GM21367 (cell line): ENCODE data around the gene SEZ6L.
A peak's percentile ranks its signal among the peaks of the same experiment; 100 is the strongest.

Source experiments
- ATAC-seq: cut with Tn5 transposase; IDR thresholded peaks from one replicate; pipeline ENCODE4 v1.9.1; 2021; ENCODE audit not compliant: unreplicated experiment

The SEZ6L gene

DNA sequence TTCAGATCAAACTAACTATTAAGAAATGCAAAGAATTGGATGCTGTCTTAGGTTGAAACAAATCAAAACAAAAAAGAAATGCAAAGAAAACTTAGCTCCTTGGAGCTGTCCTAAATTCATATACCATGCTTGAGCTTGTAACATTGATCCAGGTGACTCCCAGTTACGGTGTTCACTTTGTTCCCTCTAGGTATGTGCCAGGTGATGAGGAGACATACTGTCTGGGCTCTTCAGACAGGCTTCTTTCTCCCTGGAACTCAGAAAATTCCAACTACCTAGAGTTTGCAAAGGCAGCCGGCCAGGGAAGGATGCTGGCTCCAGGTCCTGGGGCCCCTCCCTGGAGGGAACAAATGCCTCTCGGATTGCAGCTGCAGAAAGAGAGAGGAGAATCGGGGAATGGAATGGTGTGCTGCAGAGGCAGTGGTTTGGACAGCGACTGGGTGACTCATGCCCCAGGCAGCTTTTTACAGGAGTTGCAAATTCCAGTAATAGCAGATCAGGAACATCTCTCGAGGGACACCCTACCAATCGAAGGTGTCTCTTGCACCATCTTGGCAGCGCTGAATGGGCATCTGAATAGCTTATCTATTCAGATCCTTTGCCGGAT is 247.5 kb downstream of the SEZ6L start:
- ATAC-seq: no peak

DNA sequence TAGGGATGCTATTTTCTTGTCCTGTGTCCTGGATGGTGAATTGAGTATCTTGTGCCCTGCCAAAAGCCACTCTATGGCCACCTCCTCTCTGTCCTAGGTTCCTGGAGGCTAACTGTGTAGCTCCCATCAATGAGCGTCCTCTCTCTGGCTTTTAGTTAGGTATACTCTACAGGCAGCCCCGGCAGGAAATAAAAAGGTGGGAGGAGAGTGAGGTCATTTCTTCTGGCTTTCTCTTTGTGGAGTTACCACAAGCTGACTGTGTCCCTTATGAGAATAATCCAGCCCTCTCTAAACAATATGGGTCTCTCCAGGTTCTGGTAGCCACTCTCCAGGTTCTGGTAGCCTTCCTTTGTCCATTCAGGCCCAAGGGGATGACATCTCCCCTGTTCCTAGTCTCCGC is 248.1 kb downstream of the SEZ6L start:
- ATAC-seq: no peak

- no peak for ATAC-seq
Measured at GRCh38 chr22:26418620-26419019, 249.4 kb downstream of the SEZ6L start.

DNA sequence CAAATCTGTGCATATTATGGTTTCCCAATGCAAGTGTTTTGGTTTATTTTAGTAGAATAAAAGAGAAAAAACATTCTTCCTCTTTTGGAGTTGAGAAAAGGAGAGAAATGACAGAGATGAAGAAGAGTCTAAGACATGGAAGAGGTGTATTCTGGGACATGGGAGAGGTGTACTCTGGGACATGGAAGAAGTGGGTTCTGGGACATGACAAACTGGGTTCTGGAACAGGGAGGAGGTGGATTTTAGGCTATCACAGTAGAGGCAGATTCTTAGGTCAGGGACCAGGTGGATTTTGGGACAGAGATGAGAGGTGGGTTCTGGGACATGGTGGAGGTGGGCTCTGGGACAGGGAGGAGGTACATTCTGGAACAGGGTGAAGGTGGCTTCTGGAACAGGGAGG is 257.7 kb downstream of the SEZ6L start:
- no peak for ATAC-seq

DNA sequence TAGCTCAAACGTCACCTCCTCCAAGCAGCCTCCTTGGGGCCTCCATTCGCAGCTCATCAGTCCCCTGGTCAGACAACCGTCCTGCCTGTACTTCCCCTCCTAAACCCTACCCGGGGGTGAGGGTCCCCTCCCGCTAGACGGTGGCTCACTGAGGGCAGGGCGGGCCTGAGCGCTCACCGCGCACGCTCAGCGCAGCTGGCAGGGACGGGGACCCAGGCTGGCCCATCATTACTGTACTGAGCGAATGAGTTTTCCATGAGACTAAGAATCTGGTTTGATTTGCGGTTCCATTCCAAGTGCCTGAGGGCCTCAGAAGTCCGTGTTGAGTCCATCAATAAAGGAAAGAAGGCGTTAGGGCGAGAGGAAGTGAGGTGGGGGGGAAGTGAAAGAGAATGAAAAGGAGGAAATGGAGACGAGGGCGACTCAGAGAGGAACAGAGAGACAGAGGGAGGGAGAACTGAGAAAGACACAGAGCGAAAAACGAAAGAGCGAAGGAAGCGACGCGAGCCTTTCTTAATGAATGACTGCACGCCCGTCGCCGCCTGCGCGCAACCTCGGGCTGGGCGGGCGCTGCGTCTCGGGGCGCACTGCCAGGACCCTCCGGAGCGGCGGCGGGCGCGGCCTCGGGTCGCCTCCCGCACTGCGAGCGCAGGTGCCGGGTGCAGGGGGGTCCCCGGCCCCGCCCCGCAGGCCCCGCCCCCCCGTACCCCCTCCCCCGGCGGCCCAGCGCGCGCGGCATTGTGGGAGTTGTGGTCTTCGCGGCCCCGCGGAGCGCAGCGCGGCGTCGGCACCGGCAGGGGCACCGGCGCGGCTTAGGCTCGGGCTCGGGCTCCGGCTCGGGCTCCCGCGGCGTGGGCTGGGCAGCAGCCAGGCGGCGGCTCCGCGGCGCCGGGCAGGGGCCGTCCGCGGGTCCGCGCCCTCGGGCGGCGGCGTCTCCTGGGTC is 259.5 kb downstream of the SEZ6L start, which contains the start of gene ASPHD2:
TSS of gene ASPHD2 (plus strand) at position 746 of the 943 bp plus-strand sequence. CDS start 4,356 bp downstream, outside the sequence.
- peak; percentile 51 for ATAC-seq

DNA sequence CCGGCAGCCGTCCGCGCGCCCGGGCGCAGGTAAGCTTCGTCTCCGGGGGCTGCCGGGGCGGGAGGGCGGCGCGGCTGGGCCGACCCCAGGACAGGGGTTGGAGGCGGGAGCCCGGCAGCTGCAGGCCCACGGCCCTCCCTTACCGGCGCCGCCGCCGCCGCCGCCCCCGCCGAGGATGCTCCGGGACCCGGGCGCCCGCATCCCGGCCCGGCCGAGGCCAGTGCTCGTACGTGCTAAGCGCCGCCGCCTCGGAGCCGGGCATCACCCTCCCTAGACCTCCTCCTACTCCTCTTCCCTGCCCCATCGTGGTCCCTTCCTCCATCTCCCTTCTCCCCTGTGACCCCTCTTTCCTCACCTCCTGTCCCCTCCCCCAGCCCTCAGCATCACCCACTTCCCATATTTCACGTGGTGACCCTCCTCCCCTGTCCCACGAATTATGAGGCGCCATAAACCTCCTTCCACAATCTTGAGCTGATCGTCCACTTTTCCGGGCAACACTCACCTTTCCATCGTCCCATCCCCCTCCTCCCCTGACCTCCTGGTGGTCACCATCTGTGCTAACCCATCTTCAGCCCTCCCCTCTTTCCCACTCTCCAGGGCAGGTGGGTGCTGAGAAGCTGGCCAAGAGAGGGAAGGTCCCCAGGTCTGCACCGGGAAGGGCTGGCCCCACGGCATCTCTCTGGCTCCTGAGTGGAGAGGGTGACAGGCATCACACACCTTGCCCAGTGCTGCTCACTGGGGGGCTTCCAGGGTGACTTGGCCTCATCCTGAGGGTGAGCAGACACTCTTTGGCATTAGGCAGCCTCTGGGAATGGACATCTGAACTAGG is 260.4 kb downstream of the SEZ6L start:
- peak; percentile 4 for ATAC-seq

DNA sequence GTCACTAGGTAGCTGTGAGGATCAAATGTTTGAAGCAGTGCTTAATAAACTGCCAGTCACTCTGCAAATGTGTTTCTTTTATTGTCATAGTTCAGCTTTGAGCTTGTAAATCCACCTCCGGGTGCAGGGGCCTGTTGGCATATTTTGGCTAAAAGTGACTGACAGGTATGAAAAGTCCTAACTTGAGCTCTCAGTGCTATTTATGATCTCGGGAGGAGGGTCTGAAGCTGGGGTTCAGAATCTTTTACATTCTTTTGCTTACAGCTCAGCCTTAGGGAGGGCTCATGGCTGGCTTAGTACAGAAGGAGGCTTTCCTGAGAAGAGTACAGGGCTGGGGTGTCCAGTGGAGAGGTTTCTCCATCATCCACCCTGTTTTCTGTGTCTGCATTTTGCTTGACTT is 261.3 kb downstream of the SEZ6L start:
- ATAC-seq: no peak

GRCh38 chr22:26431261-26431995 is 262.2 kb downstream of the SEZ6L start:
- no peak for ATAC-seq

- ATAC-seq: no peak
Measured at GRCh38 chr22:26432619-26433311, 263.5 kb downstream of the SEZ6L start.
